Activated CD4-positive, alpha-beta T cell treated with anti-CD3 and anti-CD28 coated beads, Interleukin-2, Interleukin-6, amounts not matched to agents 100 ng/mL and 50 ng/mL, durations not matched to agents 16 hours and 8 hours (primary cell): Measurements from ENCODE around the gene CCDC85B.

Experiments used
- DNase-seq: peaks from one replicate; pipeline ENCODE4 v3.0.0-alpha.2; 2020

CCDC85B gene

DNA sequence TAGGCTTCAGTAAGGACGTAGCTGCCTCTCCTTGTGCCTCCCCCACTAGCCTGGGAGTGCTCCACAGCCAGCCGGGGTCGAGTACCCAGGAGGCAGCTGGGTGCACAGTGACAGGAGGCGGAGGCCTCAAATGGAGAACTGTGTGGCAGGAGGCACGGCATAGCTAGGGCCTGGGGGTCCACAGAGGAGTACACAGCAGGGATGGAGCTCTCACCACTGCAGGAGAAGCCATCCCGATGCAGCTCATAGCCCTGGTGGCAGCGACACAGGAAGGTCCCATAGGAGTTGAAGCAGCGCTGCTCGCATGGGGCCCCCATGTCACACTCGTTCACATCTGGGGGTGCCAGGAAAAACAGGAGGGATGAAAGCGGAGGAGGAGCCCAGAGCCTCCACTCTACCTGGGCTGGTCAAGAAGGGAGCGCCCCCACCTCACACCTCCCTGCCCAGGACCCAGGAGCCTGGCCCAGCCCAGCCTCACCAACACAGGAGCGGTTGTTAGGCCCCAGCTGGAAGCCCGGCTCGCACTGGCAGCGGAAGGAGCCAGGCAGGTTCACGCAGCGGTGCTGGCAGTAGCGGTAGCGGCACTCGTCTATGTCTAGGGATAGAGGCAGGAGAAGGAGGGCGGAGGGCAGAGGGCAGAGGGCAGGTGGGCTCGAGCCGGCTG is 20.7 kb upstream of the CCDC85B start:
- DNase-seq = no peak

DNA sequence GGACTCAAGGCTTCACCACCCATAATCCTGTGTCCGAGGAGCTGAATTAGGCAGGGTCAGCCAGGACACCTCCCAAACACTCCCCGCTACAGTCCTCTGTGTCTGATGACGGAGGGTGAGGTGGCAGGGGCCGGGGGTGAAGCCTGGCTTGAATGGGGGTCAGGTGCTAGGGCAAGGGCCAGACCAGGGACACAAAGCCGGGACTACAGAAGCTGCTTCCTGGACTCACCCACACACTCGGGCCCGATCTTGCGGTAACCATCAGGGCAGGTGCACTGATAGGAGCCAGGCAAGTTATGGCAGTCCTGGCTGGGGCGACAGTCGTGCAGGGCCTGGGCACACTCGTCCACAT is 20.2 kb upstream of the CCDC85B start:
- no peak for DNase-seq

DNA sequence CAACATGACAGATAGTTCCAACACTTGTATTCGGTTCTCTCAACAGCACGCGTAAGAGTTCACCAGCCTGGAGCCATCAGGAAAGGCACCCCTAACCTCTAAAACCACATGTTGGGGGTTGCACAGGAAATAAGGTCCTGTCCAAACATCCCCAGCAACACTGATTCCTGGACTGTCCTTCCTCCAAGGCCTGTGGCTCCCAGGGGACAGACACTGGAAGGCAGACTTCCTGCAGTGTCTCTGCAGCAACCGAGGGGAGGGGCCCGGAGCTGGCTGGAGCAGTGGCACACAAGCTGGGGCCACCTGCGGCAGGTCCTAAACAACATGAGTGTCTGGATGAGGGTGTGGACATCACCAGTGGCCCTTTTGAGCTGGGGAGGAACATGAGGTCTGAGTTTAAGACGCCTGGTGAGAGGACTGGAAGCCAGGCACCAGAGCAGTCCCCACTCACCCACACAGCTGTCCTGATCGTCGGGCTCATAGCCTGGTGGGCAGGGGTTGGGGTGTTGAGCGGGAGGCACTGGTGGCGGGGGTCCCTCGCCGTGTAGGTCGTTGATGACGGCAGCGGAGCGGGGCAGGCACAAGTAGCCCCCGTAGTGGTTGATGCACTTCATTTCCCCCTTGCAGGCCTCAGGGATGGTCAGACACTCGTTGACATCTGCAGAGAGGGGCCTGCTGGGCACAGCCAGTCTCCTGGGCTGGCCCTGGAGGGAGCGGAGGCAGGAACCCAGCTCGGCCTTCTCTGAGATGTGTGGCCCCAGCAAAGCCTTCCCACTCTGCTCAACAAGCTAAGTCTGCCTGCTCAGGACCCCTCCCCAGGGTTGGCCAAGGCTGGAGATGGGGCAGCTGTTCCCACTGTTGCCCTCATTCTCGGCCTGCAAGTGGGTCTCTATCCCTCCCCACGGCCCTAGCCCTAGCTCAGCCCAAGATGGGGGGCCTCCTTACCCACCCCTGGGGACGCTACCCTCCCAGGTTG is 19.5 kb upstream of the CCDC85B start:
- DNase-seq = no peak

DNA sequence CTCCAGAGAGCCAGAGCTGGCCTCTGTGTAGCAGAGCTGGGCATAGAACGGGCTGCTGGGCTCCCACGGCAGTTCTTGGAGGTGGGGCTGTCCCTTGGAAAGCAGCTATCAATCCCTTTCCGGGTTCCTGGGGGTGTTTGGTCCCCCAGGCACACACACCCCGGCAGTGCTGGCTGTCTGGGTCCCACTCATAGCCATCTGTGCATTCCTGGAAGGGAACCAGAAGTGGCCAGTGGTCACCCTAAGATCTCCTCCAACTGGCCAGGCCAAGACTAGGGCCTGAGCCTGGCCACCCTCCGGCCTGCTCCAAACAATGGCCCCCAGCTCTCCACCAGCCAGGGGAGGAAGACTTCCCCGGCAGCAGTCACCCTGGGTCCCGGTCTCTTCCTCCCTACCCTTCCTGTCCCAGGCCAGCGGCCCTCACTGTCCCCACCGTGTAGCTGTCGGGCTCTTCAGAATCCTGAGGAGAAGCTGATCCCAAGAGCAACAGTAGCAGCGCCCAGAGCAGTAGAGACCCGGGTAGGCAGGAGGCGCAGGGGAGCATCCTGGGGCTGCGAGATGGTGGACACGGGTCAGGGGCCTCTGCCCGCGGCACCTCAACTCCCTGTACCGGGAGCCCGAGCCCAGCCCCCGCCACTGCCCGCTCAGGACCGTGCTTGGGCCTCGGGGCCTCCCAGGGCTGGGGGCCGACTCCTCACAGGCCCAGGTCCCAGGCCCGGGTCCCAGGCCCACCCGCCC is 18.5 kb upstream of the CCDC85B start:
- DNase-seq = no peak

DNA sequence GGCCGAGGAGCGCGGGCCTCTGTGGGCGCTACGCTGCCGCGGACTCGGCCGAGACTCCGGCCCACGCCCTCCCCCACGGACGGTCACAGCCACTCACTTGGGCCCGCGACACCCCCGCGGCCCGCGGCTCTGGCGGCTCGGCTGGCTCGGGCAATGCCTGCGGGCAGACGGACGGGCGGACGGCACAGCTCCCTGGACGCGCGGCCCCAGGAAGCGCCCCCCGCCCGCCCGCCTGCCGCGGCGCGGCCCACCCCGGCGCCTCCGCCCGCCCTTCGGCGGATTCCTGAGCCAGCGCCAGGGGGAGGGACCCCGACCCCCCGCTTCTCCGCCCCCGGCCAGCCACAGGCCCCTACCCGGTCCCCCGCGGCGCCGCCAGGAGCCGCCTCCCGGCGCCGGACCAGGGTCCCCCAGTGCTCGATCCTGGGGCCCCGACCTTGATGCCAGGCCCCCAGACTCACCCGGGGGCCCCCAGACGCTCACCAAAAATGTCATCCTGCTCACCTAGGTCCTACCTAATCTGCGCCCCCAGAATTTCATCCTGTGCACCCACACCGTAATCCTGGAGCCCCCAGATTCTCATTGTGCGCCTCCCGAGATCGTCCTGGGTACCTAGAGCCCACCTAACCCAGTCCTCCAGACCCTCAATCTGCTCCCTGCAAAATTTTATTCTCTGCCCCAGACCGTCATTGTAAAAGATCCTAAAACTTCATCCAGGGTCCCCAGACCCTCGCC is 17.7 kb upstream of the CCDC85B start, which contains the start of gene EFEMP2:
Gene EFEMP2 (minus strand): TSS at position 215 of the 732 bp plus-strand sequence. CDS start 446 bp downstream, outside the sequence.
- DNase-seq = no peak

DNA sequence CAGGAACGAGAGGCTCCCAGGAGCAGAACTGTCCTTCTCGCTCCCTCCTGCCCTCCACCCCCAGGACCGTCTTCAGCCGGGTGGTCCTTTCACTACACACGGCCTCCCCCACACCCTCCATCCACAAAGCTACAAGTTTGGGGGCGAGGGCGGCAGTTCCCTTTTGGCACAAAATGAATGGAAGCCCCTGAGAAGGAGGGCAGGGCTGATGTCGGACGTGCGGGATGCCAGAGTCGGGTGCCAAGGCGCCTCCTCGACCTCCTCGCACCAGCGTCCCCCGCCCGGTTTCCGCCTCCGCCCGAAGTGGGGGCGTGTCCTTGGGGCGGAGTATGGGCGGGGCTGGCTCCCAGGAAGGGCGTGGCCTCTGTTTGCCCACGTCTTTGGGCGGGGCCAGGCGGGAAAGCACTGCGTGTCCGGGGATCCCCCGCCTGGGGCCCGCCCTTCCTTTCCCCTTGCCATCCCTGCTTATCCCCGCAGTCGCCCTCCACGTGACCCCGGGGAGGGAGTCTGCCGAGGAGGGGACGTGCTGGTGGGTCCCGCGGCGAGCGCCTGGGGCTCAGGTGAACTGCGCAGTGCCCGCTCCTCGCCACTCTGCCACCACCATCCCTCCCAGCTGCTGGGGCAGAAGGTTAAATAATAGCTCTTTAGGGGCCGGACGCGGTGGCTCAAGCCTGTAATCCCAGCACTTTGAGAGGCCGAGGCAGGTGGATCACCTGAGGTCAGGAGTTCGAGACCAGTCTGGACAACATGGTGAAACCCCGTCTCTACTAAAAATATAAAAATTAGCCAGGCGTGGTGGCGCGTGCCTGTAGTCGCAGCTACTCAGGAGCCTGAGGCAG is 16.9 kb upstream of the CCDC85B start:
- peak; percentile 98 for DNase-seq

DNA sequence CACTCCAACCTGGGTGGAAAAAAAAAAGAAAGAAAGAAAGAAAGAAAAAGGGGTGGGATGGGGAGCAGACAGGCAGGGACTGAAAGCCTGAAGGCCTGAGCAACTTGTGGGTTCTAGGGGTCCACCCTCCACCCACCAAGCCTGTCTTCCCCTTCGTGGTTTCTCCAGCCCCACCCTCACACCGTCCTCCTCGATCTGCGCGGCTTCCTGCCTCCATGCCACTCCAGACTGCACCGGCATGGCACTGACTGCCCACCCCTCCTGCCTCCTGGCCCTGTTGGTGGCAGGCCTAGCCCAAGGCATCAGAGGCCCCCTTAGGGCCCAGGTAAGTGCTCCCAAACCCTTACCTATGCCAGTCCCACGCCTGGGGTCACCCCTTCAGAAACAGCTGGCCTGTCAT is 10.9 kb upstream of the CCDC85B start, which contains the start of gene CTSW:
Gene CTSW (plus strand): TSS at position 221 of the 400 bp plus-strand sequence. CDS start 18 bp downstream, at position 239.
- DNase-seq = no peak

DNA sequence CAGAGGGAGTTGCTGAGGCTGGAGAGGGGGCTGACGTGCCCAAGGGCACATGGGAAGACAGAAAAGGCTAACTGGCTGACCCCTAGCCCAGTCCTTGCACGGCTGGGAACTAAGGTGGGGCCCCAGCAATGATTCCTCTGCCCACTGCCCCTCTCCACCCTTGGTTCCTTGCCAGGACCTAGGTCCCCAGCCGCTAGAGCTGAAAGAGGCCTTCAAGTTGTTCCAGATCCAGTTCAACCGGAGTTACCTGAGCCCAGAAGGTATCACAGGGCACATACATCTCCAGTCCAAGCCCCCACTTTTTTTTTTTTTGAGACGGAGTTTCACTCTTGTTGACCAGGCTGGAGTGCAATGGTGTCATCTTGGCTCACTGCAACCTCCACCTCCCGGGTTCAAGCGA is 10.4 kb upstream of the CCDC85B start:
- no peak for DNase-seq

DNA sequence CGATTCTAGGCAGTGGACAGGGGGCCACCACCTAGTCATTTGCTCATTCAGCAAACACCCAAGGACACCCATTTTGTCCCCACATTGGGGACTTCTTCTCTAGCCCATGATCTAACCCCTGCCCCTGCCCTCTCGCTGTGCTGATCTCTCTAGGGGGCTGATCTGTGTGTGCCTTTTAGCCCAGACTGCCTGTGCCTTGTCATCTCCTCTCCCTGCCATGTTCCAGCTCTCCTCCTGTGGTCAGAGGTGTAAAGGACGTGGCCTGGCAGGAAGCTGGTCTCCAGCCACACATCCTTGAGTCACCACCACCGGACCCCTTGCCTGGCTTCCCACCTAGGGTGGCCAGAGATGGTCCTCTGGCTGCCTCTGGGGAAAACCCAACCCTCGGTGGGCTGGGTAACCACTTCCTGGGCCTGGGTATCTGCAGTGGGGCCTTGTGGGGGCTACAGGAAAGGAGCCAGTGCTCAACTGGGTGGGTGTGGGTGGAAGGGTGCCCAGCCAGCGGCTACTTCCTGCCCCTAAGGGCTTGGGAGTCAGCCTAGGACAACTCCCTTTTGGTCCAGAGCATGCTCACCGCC is 9.5 kb upstream of the CCDC85B start:
- no peak for DNase-seq

DNA sequence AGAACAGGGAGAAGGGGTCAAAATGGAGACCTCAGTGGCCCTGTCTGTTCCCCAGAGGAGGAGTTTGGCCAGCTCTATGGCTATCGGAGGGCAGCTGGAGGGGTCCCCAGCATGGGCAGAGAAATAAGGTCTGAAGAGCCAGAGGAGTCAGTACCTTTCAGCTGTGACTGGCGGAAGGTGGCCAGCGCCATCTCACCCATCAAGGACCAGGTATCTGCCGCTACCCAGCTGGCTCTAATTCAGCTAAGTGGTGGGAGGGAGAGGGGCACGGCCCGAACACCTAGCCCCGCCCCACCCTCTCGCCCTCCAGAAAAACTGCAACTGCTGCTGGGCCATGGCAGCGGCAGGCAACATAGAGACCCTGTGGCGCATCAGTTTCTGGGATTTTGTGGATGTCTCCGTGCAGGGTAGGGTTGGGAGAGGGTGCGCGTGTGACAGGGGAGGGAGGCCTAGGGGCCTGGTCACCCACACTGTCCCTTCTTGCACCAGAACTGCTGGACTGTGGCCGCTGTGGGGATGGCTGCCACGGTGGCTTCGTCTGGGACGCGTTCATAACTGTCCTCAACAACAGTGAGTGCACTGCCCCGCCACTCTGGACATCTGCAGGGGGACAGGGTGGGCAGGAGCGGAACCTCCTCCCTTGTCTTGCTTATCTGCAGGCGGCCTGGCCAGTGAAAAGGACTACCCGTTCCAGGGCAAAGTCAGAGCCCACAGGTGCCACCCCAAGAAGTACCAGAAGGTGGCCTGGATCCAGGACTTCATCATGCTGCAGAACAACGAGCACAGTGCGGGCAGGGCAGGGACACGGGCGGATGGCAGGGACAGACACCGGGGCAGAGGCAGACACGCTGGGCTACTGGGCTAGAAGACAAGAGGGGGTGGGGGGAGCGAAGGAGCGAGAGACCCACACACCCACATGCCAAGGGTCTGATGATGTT is 8.1 kb upstream of the CCDC85B start:
- DNase-seq = no peak

DNA sequence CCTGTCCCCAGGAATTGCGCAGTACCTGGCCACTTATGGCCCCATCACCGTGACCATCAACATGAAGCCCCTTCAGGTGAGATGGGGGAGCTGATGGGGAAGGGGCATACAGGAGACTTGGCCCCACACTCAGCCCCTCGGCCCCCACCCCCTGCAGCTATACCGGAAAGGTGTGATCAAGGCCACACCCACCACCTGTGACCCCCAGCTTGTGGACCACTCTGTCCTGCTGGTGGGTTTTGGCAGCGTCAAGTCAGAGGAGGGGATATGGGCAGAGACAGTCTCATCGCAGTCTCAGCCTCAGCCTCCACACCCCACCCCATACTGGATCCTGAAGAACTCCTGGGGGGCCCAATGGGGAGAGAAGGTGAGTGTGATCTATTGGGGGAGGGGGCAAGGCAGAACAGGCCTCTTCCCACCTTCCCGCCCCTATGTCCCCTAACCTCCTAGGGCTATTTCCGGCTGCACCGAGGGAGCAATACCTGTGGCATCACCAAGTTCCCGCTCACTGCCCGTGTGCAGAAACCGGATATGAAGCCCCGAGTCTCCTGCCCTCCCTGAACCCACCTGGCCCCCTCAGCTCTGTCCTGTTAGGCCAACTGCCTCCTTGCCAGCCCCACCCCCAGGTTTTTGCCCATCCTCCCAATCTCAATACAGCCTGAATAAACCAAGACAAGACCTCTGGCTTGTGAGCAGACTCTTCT is 7.3 kb upstream of the CCDC85B start:
- no peak for DNase-seq

DNA sequence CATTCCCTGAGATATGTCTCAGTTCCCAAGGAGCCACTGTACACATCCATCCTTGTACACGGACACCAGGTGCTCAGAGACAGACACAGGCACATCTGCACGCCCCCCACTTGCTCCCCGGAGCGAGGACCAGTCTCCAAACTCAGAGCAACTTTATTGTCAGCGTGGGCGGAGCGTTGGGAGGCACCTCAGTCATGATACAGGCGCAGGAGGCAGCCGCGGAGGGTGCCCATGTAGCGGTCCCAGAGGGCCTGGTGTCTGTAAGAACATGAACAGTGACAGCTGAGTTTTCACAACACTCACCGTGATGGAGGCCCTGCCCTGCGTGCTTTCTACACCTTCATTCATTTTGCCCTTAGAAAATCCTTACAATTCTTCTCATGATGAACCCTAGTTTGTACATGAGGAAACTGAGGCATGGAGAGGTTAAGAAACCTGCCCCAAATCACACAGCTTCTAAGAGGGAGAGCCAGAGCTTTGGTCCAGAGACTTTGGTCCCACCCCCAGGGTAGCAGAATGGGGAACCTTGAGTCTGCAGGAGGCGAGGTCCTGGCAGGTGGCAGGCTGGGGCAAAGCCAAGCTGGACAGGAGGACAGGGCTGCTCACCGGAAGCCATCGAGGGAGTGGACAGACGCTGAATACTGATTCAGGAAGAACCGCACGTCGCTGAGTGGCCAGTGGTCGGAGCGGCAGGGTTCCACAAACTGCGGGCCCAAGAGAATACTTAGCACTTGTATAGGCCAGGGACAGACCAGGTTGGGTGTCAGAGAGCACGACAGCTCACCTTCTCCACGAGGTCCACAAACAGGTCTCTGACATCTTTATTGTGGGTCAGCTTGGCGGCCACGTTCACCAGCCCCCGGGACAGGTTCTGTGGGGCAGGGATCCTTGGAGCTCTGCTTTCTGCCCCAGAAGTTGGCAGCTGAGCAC is 6.4 kb upstream of the CCDC85B start:
- DNase-seq = no peak

DNA sequence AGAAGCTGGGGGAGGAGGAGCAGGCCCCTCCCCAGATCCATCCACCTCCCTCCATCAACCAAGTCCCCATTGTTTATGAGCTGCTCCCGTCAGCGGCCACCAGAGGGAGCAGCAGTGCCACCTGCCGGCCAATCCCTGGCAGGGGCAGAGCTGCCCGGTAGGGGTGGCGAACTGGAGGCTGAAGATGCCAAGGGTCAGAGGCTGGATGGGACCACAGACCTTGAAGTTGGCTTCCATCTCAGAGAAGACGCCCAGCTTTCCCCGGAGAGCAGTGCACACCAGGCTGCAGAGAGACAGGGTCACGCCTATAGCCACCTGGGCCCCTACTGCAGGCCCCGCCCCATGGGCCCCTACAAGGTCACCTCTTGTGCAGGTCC is 5.8 kb upstream of the CCDC85B start:
- DNase-seq = peak; percentile 89

DNA sequence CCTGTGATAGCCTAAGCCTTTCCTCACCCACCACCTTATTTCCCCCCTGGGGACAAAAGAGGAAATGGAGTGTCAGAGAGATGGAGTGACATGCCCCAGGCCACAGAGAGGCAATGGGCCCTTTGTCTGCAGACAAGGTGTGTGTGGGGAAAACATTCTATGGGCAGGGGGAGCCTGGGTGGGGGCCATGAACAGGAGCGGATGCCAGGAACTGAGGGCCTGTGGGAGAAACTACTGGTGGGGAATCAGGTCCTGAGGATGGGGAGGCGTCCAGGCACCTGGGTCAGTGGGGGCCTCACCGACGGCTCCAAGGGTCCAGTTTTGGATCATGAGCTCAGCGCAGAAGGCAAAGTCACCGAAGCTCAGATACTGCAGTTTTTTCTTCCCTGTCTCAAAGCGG is 5.2 kb upstream of the CCDC85B start:
- DNase-seq = no peak

DNA sequence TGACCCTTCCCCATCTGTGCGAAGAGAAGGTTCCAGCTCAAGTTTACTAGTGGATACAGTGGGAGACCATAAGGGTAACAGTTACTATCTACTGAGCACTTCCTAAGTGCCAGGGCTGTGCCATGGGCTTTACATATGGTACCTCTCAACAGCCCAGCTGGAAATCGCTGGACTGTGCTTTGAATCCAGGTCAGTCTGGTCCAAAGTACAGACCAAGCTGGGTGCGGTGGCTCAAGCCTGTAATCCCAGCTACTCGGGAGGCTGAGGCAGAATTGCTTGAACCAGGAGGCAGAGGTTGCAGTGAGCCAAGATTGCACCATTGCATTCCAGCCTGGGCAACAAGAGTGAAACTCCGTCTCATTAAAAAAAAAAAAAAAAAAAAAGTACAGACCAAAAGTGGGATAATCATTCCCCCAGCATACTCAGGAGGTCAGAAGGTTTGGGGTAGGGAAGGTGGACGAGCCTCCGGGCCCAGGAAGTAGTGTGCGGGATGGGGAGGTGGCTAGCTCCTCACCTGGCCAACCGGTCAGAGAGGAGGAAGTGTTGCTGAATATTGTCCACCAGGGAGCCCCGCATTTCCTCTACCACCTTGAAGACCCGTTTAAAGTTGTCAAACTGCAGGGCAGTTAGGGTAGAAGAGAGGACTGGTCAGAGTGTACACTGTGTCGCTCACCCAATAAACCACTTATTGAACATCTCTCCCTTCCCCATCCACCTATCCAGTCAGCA is 4.5 kb upstream of the CCDC85B start:
- DNase-seq = no peak

DNA sequence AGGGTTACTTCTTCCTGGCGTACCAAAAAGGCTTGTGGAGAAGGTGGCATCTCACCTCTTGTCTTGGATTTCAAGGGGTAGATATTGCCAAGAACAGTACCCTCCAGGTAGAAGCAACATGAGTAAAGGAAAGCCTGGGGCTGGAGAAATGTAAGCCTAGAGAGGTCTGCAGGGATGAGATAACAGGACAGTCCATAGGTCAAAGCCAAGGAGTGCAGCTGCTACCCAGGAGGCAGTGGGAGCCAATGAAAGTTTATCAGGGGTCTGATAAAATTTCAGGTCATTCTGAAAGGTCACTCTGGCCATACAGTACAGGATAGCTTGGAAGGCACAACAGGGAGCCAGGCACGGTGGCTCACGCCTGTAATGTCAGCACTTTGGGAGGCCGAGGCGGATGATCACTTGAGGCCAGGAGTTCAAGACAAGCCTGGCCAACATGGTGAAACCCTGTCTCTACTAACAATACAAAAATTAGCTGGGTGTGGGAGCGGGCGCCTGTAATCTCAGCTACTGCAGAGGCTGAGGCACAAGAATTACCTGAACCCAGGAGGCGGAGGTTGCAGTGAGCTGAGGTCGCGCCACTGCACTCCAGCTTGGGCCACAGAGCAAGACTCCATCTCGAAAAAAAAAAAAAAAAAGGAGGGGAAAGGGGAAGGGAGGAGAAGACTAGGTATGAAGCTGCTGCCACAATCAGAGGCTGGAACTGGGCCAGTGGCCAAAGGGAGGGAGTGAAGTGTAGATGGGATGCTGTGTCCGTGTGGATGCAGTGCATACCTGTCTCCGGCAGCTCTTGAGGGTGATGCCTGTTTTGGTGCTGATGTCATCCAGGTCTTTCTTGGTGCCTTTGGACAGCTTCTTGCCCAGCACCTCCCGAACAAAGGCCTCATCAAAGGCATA is 3.4 kb upstream of the CCDC85B start:
- no peak for DNase-seq
